ENCODE data around the gene HAUS5.
"Not testable (repeated sequence)": the region's sequence is repeated elsewhere in the genome, so short reads cannot be mapped to it uniquely, and the experiment has no call there.

The HAUS5 gene

DNA sequence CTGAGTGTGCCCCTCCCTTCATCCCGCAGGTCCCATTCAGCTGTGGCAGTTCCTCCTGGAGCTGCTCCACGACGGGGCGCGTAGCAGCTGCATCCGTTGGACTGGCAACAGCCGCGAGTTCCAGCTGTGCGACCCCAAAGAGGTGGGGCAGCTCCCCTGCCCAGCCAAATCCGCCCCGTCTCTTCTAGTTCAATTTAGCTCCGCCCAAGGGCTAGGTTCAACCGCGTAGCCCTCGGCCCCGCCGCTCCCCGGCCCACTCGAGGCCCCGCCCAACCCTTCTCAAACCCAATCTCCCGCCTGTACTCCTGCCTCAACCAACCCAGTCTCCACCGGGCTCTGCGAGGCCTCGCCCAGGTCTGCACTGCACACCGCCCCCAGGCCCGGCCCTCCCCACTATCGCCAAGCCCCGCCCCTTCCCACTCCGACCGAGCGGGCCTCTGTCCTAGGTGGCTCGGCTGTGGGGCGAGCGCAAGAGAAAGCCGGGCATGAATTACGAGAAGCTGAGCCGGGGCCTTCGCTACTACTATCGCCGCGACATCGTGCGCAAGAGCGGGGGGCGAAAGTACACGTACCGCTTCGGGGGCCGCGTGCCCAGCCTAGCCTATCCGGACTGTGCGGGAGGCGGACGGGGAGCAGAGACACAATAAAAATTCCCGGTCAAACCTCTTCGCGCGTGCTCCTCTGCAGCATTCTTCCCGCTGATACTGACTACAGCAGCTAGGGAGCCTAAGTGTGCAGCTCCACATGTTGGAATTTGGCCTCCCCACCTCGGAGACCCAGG, 31.9 kb downstream of the HAUS5 start:
- DNase-seq = peak; percentile 97 to 98

GRCh38 chr19:35644987-35645679, 32.6 kb downstream of the HAUS5 start:
- DNase-seq = peak; percentile 71 to 76

DNA sequence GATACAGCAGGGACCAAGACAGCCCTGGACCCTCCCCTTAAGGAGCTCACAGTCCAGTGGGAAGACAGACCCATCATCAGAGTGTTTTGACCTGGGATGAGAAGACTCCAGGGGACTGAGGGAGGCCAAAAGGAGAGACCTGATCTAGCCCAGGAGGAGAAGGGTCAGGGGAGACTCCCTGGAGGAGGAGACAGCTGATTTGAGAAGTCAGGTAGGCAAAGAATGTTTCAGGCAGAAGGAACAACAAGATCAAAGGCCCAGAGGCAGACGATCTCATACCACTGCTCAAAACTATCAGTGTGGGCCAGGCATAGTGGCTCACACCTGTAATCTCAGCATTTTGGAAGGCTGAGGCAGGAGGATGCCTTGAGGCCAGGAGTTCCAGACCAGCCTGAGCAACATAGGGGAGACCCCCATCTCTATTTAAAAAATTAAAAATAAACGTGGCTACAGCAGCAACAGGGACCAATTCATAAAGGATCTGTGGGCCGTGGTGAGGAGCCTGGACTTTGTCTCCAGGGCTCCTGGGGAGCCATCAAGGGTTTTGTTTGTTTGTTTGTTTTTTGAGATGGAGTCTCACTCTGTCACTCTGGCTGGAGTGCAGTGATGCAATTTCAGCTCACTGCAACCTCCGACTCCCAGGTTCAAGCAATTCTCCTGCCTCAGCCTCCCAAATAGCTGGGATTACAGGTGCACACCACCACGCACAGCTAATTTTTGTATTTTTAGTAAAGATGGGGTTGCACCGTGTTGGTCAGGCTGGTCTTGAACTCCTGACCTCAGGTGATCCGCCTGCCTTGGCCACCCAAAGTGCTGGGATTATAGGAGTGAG, 33.4 kb downstream of the HAUS5 start:
- DNase-seq = no peak

DNA sequence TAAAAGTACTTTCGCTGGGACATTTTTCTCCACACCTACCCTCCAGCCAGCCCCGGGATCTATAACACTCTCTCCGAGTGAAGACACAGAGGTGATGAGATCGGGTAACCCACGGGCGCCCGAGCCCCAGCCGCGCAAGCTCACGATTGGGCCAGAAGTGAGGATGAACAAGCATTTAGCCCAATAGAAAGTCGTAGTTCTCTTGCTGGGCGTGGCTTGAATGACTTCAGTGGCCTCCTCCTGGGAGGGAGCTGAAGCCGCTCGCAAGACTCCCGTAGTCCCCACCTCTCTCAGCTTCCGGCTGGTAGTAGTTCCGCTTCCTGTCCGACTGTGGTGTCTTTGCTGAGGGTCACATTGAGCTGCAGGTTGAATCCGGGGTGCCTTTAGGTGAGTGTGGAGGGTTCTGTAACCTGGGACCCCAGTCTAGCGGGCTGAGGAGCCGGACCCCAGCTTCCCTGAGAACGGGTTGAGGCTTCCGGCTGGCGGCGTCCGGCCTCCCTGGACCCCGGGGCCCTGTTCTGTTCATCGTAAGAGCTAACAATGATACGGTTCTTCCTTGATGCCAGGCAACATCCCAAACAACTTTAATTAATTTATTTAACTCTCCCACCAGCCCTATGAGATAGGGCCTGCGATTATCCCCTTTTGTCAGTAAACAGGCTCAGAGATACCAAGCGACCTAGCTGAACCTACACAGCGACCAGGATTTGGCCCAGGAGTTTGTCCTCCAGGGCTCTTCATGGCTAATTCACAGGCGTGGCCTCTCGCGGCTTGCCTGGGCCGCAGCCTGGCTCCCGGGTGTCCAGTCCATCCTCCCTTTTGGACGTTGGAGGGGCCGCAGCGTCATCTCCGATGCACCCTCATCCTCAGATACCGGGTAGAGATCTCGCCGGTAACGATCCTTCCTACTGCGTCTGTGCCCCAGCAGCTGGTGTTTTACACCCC, 35.8 kb downstream of the HAUS5 start, which contains the start of gene COX6B1:
TSS of gene COX6B1 (plus strand) at position 307 of the 945 bp plus-strand sequence. CDS start 2,921 bp downstream, outside the sequence.
- peak; percentile 95 for DNase-seq

DNA sequence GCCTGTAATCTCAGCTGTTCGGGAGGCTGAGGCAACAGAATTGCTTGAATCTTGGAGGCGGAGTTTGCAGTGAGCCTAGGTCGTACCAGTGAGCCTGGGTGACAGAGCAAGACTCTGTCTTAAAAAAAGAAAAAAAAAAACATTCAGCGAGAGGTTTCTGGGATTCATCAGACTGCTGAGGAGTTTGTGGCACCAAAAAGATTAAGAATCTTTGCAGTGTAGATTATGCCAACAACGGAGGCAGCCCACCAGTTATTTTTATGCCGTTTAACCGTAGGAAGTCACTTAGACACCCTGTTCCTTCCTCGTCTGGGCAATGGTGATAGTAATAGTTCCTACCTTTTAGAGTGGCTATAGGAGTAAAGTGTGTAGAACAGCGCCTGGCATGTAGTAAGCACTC, 38.0 kb downstream of the HAUS5 start:
- DNase-seq = no peak

DNA sequence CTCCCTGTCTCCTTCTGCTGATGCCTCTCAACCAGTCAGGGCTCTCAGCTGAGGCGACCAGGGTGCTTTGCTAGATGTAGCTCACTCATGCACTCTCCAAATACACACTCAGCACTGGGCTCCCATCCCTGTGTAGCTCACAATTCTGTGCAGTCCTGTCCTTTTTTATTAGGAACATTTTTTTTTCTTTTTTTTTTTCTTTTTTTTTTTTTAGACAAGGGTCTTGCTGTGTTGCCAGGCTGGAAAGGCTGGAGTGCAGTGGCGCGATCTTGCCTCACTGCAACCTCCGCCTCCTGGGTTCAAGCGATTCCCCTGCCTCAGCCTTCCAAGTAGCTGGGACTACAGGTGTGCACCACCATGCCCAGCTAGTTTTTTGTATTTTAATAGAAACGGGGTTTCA, 42.3 kb downstream of the HAUS5 start:
- DNase-seq = not testable (repeated sequence)

GRCh38 chr19:35655600-35655999, 43.1 kb downstream of the HAUS5 start:
- DNase-seq = no peak

DNA sequence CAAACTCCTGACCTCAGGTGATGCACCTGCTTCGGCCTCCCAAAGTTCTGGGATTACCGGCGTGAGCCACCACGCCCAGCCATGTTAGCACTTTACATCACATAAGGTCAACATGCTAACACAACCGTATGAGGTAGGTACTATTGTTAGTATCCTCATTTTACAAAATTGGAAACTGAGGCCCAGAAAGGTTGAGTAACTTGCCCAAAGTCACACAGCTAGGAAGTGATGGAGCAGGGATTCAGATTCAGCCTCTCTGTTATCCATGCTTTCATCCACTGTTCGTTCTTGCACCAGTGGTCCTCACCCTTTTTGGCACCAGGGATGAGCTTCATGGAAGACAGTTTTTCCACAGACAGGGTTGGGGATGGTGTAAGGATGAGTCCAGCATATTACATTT, 44.2 kb downstream of the HAUS5 start:
- no peak for DNase-seq

DNA sequence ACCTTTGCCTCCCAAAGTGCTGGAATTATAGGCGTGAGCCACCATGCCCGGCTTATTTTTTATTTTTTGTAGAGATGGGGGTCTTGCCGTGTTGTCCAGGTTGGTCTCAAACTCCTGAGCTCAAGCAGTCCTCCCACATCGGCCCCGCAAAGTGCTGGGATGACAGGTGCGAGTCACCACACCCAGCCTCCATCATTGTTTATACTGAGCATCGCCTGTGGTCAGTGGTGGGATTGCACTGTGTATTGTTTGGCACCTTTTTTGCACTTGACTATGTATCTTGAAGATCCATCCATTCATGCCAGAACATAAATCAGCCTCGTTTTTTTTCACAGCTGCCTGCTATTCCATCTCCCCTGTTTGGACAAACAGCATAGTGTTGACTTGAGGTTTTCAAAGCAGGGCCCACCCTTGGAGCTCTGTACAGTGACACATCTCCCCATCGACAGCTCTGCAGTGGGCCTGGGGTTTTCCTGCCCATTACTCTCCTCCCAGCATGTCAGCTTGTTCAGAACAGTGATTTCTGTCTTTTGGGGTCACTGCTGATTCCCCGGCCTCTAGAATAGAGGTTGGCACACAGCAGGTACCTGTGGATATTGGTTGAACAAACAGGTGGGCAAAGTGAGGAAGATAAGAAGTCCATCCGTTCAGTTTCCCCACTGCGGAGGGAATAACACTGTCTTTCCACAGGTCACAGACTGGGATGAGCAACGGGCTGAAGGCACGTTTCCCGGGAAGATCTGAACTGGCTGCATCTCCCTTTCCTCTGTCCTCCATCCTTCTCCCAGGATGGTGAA, 45.6 kb downstream of the HAUS5 start:
- no peak for DNase-seq

- DNase-seq = no peak
Observed at GRCh38 chr19:35661995-35662340, 49.4 kb downstream of the HAUS5 start.

GRCh38 chr19:35663981-35664380, 51.4 kb downstream of the HAUS5 start:
- DNase-seq = no peak

GRCh38 chr19:35665157-35665556, 52.6 kb downstream of the HAUS5 start:
- DNase-seq = no peak

DNA sequence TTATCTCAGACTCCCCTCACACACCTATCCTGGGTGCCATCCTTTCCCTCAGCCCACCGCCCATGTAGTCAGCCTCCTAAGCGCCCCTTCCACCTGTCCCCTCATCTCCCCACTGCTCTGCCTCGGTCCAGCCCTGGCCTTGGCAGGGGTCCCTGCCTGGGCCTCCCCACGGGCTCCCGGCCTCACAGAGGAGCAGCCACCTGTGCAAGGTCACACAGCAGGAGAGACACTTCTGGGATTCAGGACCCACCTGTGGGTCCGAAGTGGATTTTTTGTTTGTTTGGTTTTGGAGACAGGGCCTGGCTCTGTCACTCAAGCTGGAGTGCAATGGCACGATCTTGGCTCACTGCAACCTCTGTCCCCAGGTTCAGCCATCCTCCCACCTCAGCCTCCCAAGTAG, 53.1 kb downstream of the HAUS5 start:
- DNase-seq = no peak

DNA sequence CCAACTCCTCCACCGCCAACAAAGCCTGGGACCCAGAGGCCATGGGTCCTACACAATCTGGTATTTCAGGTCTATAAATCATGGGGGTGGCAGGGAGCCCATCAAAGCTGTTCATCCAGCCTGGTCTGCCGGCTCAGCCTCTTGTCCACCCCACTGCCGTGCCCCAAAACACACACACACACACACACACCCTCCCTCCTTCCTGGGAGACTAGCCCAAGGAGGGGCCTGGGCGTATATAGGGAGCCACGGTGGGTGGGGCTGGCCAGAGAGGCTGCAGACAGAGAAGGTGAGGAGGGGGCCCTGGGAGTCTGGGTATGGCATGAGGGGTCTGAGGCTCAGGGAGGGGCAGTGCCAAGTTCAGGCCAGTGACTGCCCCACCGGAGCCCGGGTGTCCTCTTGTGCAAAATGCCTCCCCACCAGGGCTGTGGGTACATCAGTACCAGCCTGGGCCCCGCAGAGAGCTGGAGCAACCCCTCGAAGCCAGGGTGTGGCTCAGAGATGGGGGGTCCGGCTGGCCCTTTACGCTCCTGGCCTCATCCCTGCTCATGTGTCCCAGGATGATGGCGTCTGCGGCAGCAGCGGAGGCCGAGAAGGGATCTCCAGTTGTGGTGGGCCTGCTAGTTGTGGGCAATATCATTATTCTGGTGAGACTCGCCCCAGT, 53.8 kb downstream of the HAUS5 start, which contains the start of gene UPK1A:
TSS of gene UPK1A (plus strand) at position 267 of the 663 bp plus-strand sequence. CDS start at position 563, 296 bp downstream.
- no peak for DNase-seq

DNA sequence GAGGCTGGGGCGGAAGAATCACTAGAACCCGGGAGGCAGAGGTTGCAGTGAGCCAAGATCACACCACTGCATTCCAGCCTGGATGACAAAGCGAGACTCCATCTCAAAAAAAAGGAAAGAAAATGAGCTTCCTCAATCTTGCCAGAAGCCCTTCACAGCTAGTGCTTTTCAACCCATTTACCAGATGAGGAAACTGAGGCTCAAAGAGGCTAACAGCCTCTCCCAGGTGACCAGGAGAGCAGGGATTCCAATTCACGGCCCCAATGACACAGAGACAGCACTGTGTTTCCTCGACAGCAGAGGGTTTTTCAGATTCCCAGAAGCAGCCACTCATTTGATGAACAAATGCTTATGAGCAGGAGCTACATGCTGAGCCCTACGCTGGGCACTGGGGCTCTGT, 57.0 kb downstream of the HAUS5 start:
- DNase-seq = no peak

DNA sequence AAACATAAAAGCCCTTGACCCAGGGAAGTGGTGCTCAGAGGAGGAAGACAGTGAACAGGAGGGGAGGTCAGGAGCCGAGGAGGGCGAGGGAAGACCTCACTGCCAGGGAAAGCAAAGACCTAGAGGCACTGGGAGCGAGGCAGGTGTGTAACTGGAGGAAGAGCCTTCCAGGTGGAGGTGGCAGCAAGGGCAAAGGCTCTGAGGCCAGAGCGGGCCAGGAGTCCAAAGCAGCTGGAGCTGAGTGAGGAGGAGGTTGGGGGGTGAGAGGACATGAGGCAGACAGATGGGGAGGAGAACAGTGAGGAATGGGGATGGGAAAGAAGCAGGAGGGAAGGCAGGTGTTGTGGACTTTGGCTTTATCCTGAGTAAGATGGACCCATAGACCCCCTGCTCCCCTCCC, 57.4 kb downstream of the HAUS5 start:
- DNase-seq = no peak

DNA sequence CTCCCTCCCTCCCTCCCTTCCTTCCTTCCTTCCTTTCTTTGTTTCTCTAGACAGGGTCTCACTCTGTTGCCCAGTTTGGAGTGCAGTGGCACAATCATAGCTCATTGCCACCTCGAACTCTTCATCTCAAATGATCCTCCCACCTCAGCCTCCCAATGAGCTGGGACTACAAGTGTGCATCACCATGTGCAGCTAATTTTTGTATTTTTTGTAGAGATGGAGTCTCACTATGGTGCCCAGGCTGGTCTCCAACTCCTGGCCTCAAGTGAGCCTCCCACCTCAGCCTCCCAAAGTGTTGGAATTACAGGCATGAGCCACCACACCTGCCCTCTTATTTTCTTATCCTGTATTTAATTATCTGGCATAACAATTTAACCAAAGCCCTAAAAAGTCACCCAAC, 58.2 kb downstream of the HAUS5 start:
- DNase-seq = no peak

GRCh38 chr19:35671818-35672217, 59.3 kb downstream of the HAUS5 start:
- no peak for DNase-seq

GRCh38 chr19:35673121-35673804, 60.7 kb downstream of the HAUS5 start:
- DNase-seq = peak; percentile 19 to 41

Measured in CD4-positive, alpha-beta T cell treated with Interleukin-1 beta for 1 hour (primary cell).